ENCODE results near the gene G3BP1.
"Not testable (repeated sequence)": the region's sequence is repeated elsewhere in the genome, so short reads cannot be mapped to it uniquely, and the experiment has no call there.

The G3BP1 gene

DNA sequence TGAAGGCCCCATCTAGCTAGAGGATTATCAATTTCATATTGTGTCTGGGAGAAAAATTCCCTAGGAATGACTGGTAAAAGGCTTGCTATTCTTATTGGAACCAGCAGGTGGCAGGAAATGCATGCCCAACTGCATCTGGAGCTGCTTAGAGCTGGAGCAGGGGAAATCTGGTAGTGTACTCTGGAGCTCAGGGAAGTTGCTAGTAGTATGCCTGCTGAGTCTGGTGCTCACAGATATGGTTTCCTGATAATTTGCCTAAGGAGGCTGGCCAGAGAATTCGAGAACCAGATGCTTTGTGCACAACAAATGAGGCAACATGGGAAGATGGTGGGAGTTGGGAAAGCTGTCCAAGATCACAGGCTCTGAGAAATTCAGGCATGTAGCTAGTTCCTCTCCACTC, 53.7 kb downstream of the G3BP1 start:
- TF ChIP-seq, protein P1, sequence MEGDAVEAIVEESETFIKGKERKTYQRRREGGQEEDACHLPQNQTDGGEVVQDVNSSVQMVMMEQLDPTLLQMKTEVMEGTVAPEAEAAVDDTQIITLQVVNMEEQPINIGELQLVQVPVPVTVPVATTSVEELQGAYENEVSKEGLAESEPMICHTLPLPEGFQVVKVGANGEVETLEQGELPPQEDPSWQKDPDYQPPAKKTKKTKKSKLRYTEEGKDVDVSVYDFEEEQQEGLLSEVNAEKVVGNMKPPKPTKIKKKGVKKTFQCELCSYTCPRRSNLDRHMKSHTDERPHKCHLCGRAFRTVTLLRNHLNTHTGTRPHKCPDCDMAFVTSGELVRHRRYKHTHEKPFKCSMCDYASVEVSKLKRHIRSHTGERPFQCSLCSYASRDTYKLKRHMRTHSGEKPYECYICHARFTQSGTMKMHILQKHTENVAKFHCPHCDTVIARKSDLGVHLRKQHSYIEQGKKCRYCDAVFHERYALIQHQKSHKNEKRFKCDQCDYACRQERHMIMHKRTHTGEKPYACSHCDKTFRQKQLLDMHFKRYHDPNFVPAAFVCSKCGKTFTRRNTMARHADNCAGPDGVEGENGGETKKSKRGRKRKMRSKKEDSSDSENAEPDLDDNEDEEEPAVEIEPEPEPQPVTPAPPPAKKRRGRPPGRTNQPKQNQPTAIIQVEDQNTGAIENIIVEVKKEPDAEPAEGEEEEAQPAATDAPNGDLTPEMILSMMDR (IDR thresholded peaks at IDR 0.05; ENCODE audit: borderline replicate concordance, insufficient read depth, low read depth, low read length), result peak; percentile 75
- H3K4me3 ChIP-seq (ENCODE audit: low read depth, low read length), result no peak overlapping the region

DNA sequence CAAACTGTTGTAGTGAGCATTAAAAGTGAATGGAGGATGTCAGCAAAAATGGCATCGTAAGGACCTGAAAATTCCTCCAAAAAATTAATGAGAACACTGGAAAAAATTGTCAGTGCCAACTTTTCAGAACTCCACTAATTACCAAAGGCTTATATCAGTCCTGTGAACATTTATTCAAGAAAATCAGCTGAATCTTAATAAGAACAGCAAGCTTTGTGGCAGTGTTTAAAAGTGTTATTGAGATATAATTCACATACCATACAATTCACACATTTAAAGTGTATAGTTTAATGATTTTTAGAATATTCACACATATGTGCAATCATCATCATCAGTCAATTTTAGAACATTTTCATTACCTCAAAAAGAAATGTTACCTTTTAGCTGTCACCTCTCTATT, 57.6 kb downstream of the G3BP1 start:
- TF ChIP-seq, protein P1 (IDR thresholded peaks at IDR 0.05; ENCODE audit: borderline replicate concordance, insufficient read depth, low read depth, low read length), result no peak

DNA sequence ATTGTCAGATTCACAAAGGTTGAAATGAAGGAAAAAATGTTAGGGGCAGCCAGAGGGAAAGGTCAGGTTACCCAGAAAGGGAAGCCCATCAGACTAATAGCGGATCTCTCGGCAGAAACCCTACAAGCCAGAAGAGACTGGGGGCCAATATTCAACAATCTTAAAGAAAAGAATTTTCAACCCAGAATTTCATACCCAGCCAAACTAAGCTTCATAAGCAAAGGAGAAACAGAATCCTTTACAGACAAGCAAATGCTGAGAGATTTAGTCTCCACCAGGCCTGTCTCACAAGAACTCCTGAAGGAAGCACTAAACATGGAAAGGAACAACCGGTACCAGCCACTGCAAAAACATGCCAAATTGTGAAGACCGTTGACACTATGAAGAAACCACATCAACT, 61.1 kb downstream of the G3BP1 start:
- H3K4me3 ChIP-seq (ENCODE audit: low read depth, low read length), result not testable (repeated sequence)

More for the DNA sequence above, 57.6 kb downstream of the G3BP1 start:
- no peak overlapping the region for H3K4me3 ChIP-seq (ENCODE audit: low read depth, low read length)

DNA sequence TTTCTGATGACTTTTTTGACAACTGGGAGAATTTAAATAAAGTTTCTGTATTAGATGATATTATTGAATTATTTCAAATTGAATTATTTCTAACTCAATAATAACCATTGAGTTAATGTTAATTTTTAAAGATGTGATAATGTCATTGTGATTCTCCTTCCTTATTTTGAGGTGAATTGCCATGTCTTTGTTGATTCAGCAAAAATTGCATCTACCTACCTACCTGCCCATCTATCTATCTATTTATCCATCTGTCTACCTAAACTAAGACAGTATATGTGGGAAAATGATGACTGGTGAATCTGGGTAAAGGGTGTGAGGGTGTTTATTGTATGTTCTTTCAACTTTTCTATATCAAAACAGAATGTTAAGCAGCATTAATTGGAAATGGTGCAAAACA, 75.0 kb downstream of the G3BP1 start:
- H3K4me3 ChIP-seq (ENCODE audit: low read depth, low read length), result no peak overlapping the region
- TF ChIP-seq, protein P1 (IDR thresholded peaks at IDR 0.05; ENCODE audit: borderline replicate concordance, insufficient read depth, low read depth, low read length), result no peak

DNA sequence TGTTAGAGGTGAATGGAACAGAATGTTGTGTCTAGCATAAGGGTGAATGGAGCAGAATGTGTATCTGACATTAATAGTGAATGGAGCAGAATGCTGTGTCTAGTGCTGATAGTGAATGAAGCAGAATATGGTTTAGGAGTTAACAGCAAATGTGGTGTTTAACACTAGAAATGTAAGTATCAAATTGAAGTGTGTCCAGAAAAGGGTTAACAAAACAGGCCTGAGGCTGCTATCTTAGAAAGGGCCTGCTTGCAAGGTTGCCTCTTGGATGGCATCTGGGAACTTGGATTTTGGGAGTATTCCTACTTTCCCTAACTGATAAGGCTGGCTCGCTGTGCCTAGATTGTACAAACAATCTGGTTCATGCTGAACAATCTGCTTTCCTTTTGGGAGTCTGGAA, 76.1 kb downstream of the G3BP1 start:
- TF ChIP-seq, protein P1 (IDR thresholded peaks at IDR 0.05; ENCODE audit: borderline replicate concordance, insufficient read depth, low read depth, low read length), result no peak
- no peak overlapping the region for H3K4me3 ChIP-seq (ENCODE audit: low read depth, low read length)

DNA sequence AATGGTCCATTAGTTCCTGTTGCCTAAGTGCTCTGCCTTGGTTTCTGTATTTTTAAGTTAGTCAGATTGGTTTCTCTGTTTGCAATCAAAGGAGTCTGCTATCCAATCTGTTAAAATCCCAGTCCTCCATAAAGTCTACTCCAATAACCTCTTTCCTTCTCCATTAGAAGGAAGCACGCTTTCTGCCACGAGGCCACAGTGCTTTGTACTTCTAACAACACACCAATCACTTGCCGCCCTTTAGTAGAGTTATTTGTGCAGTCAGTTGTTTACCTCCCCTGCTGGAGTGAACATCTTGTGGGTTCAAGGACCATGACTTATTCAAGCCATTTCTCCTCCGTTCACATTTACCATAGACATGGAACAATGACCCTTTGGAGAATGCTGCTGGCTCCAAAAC, 83.9 kb downstream of the G3BP1 start:
- TF ChIP-seq, protein P1 (IDR thresholded peaks at IDR 0.05; ENCODE audit: borderline replicate concordance, insufficient read depth, low read depth, low read length), result no peak
- H3K4me3 ChIP-seq (ENCODE audit: low read depth, low read length), result no peak overlapping the region

DNA sequence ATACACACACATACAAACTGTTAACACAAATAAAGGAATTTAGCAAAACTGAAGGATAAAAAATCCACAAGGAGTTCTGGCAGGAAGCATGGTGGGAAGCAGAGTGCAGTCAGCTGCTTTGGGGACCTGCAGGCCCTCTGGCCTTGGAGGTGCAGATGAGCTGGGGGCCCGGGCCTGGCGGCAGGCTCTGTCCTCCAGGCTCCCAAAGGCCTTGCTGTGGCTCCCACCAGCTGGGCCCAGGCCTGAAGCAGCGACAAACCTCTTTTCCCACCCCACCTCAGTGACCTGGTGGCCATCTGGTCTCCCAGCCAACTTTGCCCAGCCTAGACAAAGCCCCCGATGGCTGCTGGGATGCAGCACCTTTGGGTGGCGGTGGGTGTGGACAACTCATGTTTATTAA, 85.1 kb downstream of the G3BP1 start:
- H3K4me3 ChIP-seq (ENCODE audit: low read depth, low read length), result no peak overlapping the region
- TF ChIP-seq, protein P1 (IDR thresholded peaks at IDR 0.05; ENCODE audit: borderline replicate concordance, insufficient read depth, low read depth, low read length), result no peak

DNA sequence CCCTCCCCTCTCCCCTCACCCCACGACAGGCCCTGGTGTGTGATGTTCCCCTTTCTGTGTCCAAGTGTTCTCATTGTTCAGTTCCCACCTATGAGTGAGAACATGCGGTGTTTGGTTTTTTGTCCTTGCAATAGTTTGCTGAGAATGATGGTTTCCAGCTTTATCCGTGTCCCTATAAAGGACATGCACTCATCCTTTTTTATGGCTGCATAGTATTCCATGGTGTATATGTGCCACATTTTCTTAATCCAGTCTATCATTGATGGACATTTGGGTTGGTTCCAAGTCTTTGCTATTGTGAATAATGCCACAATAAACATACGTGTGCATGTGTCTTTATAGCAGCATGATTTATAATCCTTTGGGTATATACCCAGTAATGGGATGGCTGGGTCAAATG, 89.1 kb downstream of the G3BP1 start:
- H3K4me3 ChIP-seq (ENCODE audit: low read depth, low read length), result not testable (repeated sequence)

All from GM12875 (cell line).